ENCODE measurements around the gene TBX5.

TBX5 gene

DNA sequence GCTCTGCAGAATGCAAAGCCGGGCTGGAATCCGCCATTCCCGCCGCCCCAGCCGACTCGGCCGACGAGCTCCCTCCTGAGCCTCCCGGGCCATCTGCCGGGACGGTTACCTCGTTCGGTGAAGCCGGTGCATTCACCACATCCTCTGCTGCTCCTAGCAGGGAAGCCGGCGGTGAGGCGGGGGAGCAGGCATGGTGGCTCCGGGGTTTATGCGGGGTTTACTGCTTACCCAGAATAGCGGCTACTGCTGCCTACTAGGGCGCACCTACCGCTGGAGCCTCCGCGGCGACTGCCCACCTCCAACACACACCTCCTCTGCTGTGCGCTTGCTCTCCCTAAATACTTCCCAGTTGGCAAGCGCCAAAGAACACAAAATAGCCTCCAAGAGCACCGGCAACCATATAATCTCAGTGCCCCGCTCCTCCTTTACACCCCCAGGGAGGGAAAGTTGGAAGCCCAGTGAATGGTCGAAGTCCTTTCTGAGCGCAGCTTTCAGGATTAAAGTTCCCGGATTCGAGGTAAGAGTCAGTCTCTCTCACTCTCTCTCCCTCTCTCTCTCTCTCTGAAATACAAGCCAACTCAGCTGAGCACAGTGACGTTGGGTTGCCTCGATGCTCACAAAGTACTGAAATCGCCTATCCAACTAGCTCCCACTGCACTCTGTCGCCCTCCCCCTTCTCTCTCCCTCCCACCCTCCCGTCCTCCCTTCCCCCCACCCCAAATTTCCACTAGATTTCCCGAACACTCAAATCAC, at the start of gene TBX5:
Gene TBX5, minus strand, starts transcription at position 626 of the 753 bp plus-strand sequence. CDS start 2,246 bp downstream, outside the sequence.
- H3K36me3 Mint-ChIP-seq (ENCODE audit: insufficient read depth): peaks cover 5% of the 10 kb centered on the region
- no peak within 1 kb of the TSS for H3K4me3 Mint-ChIP-seq
- H3K9me3 Mint-ChIP-seq: no peaks in the 10 kb centered on the region
- H3K4me1 Mint-ChIP-seq: no peaks in the 10 kb centered on the region
- no peak within 1 kb of the TSS for H3K27ac Mint-ChIP-seq (ENCODE audit: low read depth)
- ATAC-seq (replicated peaks; ENCODE audit: extremely low read depth, poor library complexity, severe bottlenecking) (no peak), DNase-seq (ENCODE audit: low spot score in 2 of 2) (no peak)
- H3K27me3 Mint-ChIP-seq: peaks cover 100% of the 10 kb centered on the region

DNA sequence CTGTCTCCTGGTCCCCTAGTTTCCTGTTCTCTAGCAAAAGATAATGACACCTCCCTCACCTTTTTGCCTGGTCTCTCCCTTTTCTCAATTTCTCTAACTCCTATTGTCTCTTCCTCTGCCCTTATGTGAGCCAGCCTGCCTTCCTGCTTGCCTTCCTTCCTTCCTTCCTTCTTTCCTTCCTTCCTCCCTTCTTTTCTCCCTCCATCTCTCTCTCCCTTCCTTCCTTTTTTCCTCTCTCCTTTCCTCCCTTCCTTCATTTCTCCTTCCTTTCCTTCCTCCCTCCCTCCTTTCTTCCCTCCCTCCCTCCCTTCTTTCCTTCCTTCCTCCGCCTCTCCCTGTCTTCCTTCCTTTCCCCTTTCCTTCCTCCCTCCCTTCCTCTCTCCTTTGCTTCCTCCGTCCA, 45.7 kb upstream of the TBX5 start:
- H3K27me3 Mint-ChIP-seq: peaks cover 65% of the 10 kb centered on the region
- DNase-seq (ENCODE audit: low spot score in 2 of 2) (no peak), ATAC-seq (replicated peaks; ENCODE audit: extremely low read depth, poor library complexity, severe bottlenecking) (no peak)
- no peaks in the 10 kb centered on the region for H3K4me1 Mint-ChIP-seq
- H3K27ac Mint-ChIP-seq (ENCODE audit: low read depth): no peak overlapping the region
- H3K36me3 Mint-ChIP-seq (ENCODE audit: insufficient read depth): peaks cover 1% of the 10 kb centered on the region
- H3K9me3 Mint-ChIP-seq: no peaks in the 10 kb centered on the region
- H3K4me3 Mint-ChIP-seq: no peak overlapping the region

DNA sequence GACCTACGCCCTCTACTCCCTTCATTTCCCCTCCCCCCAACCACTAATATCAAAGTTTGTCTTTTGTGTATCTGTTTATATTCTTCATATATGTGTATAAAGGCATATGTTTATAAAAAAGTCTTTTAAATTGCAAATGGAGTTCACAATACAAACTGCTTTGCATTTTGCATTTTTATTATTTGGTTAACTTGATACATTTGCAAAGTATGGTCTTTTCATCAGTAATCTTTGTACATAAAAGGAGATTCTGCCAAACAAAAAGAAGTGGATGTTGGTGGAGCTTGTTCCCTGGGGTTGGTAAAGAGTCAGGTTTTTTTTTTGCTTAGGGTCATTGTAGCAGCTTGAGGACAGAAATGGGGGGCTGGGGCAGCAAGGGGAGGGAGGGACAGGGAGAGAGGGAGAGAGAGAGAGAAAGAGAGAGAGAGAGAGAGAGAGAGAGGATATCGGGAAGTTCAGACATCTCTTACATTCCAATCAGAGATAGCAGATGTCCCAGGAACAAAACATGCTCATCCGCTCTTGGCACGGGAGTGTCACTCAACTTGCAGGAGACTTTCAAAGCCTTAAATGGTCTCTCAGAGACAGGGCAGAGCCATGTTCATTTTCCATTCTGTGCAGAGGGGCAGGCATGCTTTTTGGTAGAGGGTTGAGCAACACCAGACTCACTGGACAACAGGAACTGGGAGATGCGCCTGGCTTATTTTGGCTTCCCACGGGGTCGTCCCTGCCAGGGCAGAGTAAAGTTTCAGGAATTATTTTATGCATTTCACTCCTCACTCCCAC, 44.8 kb upstream of the TBX5 start:
- peaks cover 75% of the 10 kb centered on the region for H3K27me3 Mint-ChIP-seq

DNA sequence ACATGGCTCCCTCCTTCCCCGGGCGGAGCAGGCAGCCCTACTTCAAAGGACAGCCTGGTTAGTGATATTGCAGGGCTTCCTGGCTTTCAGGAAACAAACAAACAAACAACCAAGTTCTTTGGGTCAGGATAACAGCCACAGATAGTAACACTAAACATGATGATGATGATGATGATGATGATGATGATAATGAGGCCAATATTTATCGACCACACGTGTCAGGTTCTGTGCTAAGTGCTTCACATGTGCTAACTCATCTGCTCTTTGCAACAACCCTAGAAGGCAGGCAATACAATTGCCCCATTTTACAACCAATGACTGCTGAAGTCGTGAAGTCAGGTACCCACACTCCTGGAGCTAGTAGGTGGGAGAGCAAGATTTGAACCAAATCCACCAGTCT, 44.1 kb upstream of the TBX5 start:
- no peak for DNase-seq (ENCODE audit: low spot score in 2 of 2)
- Mint-ChIP-seq H3K4me3 (no peak overlapping the region), H3K27ac (ENCODE audit: low read depth) (peak overlapping the region; percentile 42), H3K36me3 (ENCODE audit: insufficient read depth) (peaks cover 1% of the 10 kb centered on the region), H3K9me3 (no peaks in the 10 kb centered on the region), H3K27me3 (peaks cover 81% of the 10 kb centered on the region), H3K4me1 (no peaks in the 10 kb centered on the region)
- no peak for ATAC-seq (replicated peaks; ENCODE audit: extremely low read depth, poor library complexity, severe bottlenecking)

More for the DNA sequence above, 44.8 kb upstream of the TBX5 start:
- ATAC-seq (replicated peaks; ENCODE audit: extremely low read depth, poor library complexity, severe bottlenecking) (no peak), DNase-seq (ENCODE audit: low spot score in 2 of 2) (no peak)
- Mint-ChIP-seq H3K4me1 (no peaks in the 10 kb centered on the region), H3K36me3 (ENCODE audit: insufficient read depth) (peaks cover 1% of the 10 kb centered on the region), H3K9me3 (no peaks in the 10 kb centered on the region), H3K27ac (ENCODE audit: low read depth) (no peak overlapping the region), H3K4me3 (no peak overlapping the region)

DNA sequence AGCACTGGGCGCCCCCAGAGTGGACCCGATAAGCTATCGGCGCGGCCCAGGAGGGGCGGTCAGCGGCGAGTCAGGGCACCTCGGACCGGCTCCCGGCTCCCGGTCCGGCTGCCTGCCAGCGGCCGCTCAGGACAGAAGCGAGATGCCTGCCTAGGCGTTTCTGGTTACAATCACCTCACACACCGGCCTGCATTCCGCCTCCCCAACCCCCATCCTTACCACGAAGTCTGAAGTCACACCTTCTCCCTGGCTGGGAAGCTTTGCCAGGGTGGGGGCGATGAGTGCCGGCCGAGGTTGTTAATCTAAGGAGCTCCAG, 42.6 kb upstream of the TBX5 start:
- H3K4me3 Mint-ChIP-seq: no peak overlapping the region
- peaks cover 1% of the 10 kb centered on the region for H3K36me3 Mint-ChIP-seq (ENCODE audit: insufficient read depth)
- ATAC-seq (replicated peaks; ENCODE audit: extremely low read depth, poor library complexity, severe bottlenecking) (no peak), DNase-seq (ENCODE audit: low spot score in 2 of 2) (no peak)
- H3K9me3 Mint-ChIP-seq: no peaks in the 10 kb centered on the region
- H3K4me1 Mint-ChIP-seq: no peaks in the 10 kb centered on the region
- no peak overlapping the region for H3K27ac Mint-ChIP-seq (ENCODE audit: low read depth)
- peaks cover 85% of the 10 kb centered on the region for H3K27me3 Mint-ChIP-seq

DNA sequence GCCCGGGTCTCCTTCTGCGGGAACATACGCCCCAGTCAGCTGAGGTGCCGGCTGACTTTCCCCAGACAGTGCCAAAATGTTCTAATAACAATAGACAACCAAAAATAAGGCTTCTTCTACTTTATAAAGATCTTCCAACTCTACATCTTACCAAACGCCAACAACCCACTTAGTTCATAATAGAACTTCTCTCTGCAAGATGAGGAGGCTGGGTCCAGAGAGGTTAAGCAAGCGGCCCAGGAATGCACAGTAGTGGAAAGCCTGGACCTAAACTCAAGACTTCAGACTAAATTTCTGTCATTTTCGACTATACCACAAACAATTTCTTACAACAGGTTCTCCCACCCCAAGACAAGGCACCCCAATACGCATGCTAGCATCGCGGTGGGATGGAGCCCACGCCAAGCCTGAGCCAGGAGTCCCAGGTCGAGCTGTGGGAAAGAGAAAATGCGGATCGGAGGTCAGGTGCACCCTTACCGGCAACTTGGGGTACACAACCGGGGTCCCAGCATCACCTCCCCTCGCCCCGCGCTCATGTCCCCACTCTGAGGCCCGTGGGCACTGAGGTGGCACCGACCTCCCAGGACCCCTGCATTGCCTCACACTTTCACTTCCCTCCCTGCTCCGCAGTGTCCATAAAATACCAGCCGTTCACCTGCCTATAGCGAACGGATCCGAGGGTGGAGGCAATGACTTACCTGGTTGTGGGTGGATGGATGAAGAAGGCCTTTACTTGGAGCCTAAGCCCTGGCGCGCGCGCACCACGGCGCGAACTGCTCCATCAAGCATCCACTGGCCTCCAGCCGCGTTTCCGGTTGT, 42.1 kb upstream of the TBX5 start:
- peaks cover 1% of the 10 kb centered on the region for H3K36me3 Mint-ChIP-seq (ENCODE audit: insufficient read depth)
- no peak for DNase-seq (ENCODE audit: low spot score in 2 of 2)
- no peaks in the 10 kb centered on the region for H3K4me1 Mint-ChIP-seq
- no peak overlapping the region for H3K4me3 Mint-ChIP-seq
- H3K27me3 Mint-ChIP-seq: peaks cover 91% of the 10 kb centered on the region
- no peak overlapping the region for H3K27ac Mint-ChIP-seq (ENCODE audit: low read depth)
- H3K9me3 Mint-ChIP-seq: no peaks in the 10 kb centered on the region
- ATAC-seq (replicated peaks; ENCODE audit: extremely low read depth, poor library complexity, severe bottlenecking): no peak

DNA sequence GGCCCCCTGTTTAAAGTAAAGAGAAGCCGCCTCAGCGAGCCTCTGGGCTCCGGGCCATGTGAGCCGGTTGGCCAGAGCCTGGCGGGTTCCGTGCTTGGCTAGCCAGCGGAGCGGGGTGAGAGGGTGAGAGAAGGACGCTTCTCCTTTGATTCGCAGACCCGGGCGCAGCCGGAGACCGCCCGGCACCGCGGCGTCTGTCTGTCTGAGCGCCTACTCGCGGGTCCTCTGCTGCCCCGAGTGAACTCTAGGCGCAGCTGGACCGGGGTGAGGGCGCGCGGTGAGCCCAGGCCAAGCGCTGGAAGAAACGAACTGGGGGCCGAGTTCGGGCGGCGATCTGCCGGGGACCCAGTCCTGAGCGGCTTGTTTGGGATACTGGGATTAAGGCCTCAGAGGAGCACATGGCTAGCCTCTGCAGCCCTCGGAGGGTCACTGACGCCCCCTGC, 41.4 kb upstream of the TBX5 start:
- Mint-ChIP-seq H3K27ac (ENCODE audit: low read depth) (no peak overlapping the region), H3K36me3 (ENCODE audit: insufficient read depth) (peaks cover 1% of the 10 kb centered on the region), H3K27me3 (peaks cover 97% of the 10 kb centered on the region), H3K9me3 (no peaks in the 10 kb centered on the region), H3K4me1 (no peaks in the 10 kb centered on the region), H3K4me3 (no peak overlapping the region)
- DNase-seq (ENCODE audit: low spot score in 2 of 2) (no peak), ATAC-seq (replicated peaks; ENCODE audit: extremely low read depth, poor library complexity, severe bottlenecking) (no peak)

DNA sequence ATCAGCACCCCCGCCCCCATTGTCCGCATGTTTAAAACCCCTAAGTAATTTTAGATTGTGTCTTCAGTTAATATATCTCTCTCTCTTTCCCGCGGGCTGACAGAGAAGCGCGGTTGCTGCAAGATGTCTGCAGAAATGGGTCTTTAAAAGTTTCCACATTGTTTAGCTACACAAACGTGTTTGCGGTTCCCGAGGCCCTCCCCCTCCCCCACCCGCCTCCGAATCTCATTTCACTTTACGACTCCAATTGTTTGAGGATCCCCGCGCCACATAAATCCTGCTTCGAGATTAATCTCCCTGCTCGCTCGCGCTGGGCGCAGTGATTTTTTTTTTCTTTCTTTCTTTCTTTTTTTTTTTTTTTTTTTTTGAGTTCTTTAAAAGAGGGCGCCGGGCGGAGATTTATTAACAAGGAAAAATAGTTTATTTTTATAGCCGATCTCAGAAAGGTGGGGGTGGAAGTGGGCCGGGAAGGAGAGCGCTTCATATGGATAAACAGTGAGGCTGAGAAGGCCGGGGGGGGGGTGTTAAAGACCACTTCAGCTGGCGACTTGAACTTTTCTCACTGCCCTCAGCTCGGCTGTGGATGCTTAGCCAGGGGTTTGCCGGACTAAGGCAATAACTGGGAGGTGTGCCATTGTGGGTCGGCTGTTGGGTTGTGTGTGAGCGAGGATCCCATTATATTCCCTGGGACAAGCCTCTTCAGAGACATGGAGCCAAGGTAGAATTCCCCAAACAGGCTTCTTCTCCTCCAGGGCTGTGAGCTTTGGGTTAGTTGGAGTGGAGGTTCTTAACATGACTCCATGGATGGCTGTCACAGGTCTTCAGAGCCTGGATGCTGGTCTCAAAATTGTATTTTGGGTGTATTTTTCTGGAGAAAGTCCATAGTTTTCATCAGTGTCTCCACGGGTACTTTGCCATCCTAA, 39.7 kb upstream of the TBX5 start:
- Mint-ChIP-seq H3K27ac (ENCODE audit: low read depth) (no peak overlapping the region), H3K27me3 (peaks cover 97% of the 10 kb centered on the region), H3K9me3 (no peaks in the 10 kb centered on the region), H3K4me3 (no peak overlapping the region), H3K4me1 (no peaks in the 10 kb centered on the region), H3K36me3 (ENCODE audit: insufficient read depth) (peaks cover 1% of the 10 kb centered on the region)
- ATAC-seq (replicated peaks; ENCODE audit: extremely low read depth, poor library complexity, severe bottlenecking) (no peak), DNase-seq (ENCODE audit: low spot score in 2 of 2) (no peak)

DNA sequence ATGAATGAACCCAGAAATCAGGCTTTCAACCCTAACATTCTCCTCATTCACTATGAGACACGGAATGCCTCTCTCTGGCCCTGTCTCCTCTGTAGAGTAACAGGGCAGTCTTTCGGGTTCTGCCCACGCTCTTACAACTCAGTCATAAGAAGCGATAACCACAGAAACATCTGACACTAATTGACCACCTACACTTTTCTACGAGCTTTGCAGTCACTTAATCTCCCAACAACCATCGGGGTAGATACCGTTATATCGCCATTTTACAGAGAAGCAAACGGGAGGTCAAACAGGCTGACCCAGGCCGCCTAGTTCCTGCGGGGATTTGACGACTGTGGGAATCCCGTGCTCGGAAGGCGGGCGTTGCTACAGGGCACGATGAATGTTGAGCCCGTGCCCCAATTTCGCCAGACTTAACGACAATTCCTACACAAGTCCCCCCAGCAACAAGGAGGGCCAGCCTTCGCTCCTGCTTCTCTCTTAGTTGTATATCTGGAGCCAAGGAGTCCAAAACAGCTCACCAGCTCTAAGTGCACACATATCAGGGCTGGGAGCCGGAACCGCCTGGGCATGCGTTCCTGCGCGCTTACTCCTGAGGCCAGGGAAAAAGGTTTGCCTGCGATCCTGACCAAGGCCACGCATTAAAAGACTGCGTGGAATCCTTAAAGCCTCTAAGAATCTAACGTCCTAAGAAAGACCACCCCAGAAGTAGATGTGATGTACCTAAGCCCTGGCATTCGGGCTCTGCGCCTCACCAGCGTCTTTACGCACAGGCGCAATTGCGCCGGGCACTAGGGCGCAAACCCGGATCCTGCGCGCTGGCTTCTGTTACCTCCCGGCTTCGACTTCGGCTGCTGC, 38.7 kb upstream of the TBX5 start:
- H3K36me3 Mint-ChIP-seq (ENCODE audit: insufficient read depth): peaks cover 1% of the 10 kb centered on the region
- H3K27me3 Mint-ChIP-seq: peaks cover 97% of the 10 kb centered on the region
- H3K9me3 Mint-ChIP-seq: no peaks in the 10 kb centered on the region
- DNase-seq (ENCODE audit: low spot score in 2 of 2) (no peak), ATAC-seq (replicated peaks; ENCODE audit: extremely low read depth, poor library complexity, severe bottlenecking) (no peak)
- no peak overlapping the region for H3K4me3 Mint-ChIP-seq
- H3K27ac Mint-ChIP-seq (ENCODE audit: low read depth): no peak overlapping the region
- H3K4me1 Mint-ChIP-seq: no peaks in the 10 kb centered on the region

DNA sequence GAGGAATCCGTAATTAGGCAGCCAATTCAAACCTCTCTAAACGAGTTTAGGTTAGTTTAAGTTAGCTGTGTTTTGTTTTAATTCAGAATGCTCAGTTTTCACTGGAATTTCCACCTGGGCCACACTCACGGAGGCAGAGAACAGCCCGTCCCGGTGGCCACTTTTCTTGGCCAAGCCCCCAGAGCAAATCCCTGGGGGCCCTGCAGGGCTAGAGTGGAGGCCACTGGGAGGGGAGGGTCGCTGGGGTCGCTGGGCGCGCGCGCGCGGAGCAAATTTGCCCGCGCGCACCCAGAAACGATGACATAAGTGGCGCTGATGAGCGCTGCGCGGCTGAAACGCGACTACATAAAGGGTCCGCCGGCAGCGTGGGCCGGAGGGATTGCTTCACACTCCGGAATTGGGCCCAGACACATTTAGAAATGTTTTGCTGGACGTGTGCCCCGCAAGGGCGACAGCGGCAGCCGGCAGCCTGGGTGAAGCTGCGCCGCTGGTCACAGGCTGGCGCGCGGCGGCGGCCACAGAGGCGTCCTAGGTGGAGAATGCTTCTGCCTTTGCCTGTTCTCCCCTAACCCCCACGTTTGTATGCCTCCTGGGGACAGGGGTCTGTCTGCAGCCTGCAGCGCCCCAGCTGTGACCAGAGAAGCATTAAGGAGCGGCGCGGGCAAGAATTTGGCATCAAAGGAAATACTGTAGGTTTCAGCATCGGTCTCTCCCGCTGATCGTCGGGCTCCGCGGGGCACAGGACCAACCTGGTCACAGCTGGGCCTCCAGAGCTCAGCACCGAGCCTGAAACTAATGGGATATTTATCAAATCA, 37.9 kb upstream of the TBX5 start:
- H3K4me1 Mint-ChIP-seq: no peaks in the 10 kb centered on the region
- no peak overlapping the region for H3K4me3 Mint-ChIP-seq
- peaks cover 97% of the 10 kb centered on the region for H3K27me3 Mint-ChIP-seq
- ATAC-seq (replicated peaks; ENCODE audit: extremely low read depth, poor library complexity, severe bottlenecking): no peak
- peaks cover 1% of the 10 kb centered on the region for H3K36me3 Mint-ChIP-seq (ENCODE audit: insufficient read depth)
- no peaks in the 10 kb centered on the region for H3K9me3 Mint-ChIP-seq
- no peak overlapping the region for H3K27ac Mint-ChIP-seq (ENCODE audit: low read depth)
- DNase-seq (ENCODE audit: low spot score in 2 of 2): no peak

DNA sequence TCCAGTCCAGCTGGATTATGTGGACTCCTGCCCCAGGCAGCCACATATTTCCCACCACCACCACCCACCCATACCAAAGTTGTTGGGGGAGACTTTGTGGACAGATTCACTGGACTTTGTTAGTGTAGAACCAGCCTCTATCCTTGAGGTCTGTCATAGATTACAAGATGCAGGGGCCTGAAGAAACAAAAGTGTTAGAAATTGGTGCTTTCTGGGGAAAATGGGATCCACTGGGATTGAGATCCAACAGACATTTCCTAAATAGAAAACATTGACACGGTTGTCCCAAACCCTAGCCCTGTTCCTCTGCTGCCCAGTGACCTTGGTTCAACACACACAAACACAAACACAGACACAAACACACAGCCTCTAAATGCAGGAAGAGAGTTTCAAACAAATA, 36.6 kb upstream of the TBX5 start:
- Mint-ChIP-seq H3K9me3 (no peaks in the 10 kb centered on the region), H3K27me3 (peaks cover 99% of the 10 kb centered on the region), H3K4me1 (no peaks in the 10 kb centered on the region), H3K4me3 (no peak overlapping the region), H3K36me3 (ENCODE audit: insufficient read depth) (no peaks in the 10 kb centered on the region), H3K27ac (ENCODE audit: low read depth) (no peak overlapping the region)
- DNase-seq (ENCODE audit: low spot score in 2 of 2) (no peak), ATAC-seq (replicated peaks; ENCODE audit: extremely low read depth, poor library complexity, severe bottlenecking) (no peak)
